Naive B cell (primary cell): ENCODE measurements around the gene NSMF. TPM values are rescaled to one million over a fixed set of nuclear protein-coding genes. Genes with fewer than 3 reads are reported as not detected.
A peak's percentile ranks its signal among the peaks of the same experiment; 100 is the strongest.

Experiments used
- ATAC-seq, 2 donors: fragments of 150-1000 bp; cut with Tn5 transposase; 2 replicates each; pipeline ENCODE4 v1.10.0; 2021; ENCODE audit warnings: low read depth in 2 of 2, mild to moderate bottlenecking in 2 of 2, moderate library complexity in 2 of 2
- DNase-seq: peaks from one replicate; pipeline ENCODE4 v3.0.0; 2022
- H3K27ac Mint-ChIP-seq, 6 donors: one replicate each; pipeline ENCODE4 v1.8.0; 2020 to 2022; ENCODE audit warnings: mild to moderate bottlenecking in 6 of 6, mixed read lengths in 6 of 6, moderate library complexity in 5 of 6, inconsistent platforms in 2 of 6
- H3K27me3 Mint-ChIP-seq, 3 donors: one replicate each; pipeline ENCODE4 v1.8.0; 2021 to 2022; ENCODE audit warnings: mixed read lengths in 3 of 3, mild to moderate bottlenecking in 1 of 3
- H3K36me3 Mint-ChIP-seq, 2 donors: one replicate each; pipeline ENCODE4 v1.8.0; 2020 to 2022; ENCODE audit warnings: mixed read lengths in 2 of 2, inconsistent platforms in 1 of 2, mild to moderate bottlenecking in 1 of 2
- H3K4me1 Mint-ChIP-seq, 3 donors: one replicate each; pipeline ENCODE4 v1.8.0; 2020 to 2022; ENCODE audit warnings: mixed read lengths in 3 of 3, inconsistent platforms in 1 of 3, mild to moderate bottlenecking in 1 of 3, moderate library complexity in 1 of 3
- H3K4me3 Mint-ChIP-seq, 8 donors: one replicate each; pipeline ENCODE4 v1.8.0; 2020 to 2022; ENCODE audit warnings: mild to moderate bottlenecking in 8 of 8, mixed read lengths in 8 of 8, moderate library complexity in 8 of 8, inconsistent platforms in 2 of 8
- H3K9me3 Mint-ChIP-seq, 7 donors: one replicate each; pipeline ENCODE4 v1.8.0; 2020 to 2022; ENCODE audit warnings: mixed read lengths in 7 of 7, mild to moderate bottlenecking in 5 of 7, inconsistent platforms in 2 of 7, moderate library complexity in 1 of 7
- polyA plus RNA-seq, 6 donors: library from polyadenylated mRNA; unstranded; fragments of 300-500 nt; fragmentation: Illumina TruSeq; gene quantifications; one replicate each; pipeline ENCODE4 v1.2.3, GENCODE V29; 2021; ENCODE audit warnings: low read depth in 6 of 6

Gene NSMF
- polyA plus RNA-seq, 6 donors from 2014 or later = 2.7 to 7.6 (median 3.7) TPM; not detected in 1

DNA sequence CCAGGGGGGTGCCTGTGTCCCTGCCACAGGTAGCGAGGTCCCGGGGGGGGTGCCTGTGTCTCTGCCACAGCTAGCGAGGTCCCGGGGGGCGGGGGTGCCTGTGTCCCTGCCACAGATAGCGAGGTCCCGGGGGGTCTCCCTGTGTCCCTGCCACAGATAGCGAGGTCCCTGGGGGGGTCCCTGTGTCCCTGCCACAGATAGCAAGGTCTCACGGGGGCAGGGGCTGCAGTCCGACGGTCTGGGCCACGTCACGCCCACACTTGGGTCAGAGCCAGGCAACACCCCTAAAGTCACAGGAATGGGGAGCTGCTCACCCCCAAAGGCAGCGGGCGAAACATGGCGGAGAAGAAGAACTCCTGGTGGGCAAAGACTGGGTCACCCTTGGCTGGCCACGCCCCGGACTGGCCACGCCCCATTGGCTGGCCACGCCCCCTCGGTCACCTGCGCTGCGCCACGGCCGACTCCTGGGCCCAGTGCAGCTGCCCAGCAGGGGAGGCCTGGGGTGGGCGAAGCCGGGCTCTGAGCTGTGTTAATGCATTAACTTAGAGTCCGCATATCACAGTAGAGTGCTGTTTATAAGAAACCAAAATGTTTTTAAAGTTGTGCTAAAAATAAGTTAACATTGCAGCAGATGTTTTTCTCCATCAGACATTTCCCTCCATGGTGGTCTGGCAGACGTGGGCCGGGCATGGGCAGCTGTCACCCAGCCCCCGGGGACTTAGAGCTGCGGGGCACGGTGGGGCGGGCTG lies 29.0 kb downstream of the NSMF start:
- ATAC-seq (peak; percentile 64 to 68), DNase-seq (peak; percentile 50)
- Mint-ChIP-seq H3K4me1 (peaks cover 2 to 11% (median 3%) of the 10 kb centered on the region in 3 donors), H3K9me3 (no peaks in the 10 kb centered on the region), H3K27ac (no peak overlapping the region), H3K4me3 (peak overlapping the region in 2 of 8 donors; percentile 39 to 52), H3K27me3 (peaks cover 0 to 4% (median 0%) of the 10 kb centered on the region in 3 donors), H3K36me3 (no peaks in the 10 kb centered on the region)

DNA sequence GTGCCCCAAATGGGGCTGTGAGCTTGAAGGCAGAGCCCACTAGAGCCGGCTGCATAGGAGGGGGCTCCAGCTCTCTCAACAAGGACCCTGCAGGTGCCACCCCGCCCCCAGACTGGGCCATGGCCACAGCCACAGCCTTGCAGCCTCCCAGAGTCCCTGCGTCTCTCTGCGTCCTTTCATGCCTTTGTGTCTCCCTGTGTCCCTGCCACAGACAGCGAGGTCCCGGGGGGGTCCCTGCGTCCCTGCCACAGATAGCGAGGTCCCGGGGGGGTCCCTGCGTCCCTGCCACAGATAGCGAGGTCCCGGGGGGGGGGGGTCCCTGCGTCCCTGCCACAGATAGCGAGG lies 29.6 kb downstream of the NSMF start:
- no peak for DNase-seq
- peak; percentile 11 to 17 for ATAC-seq
- Mint-ChIP-seq H3K36me3 (no peaks in the 10 kb centered on the region), H3K9me3 (no peaks in the 10 kb centered on the region), H3K27me3 (peaks cover 0 to 4% (median 0%) of the 10 kb centered on the region in 3 donors), H3K4me1 (peaks cover 8 to 14% (median 9%) of the 10 kb centered on the region in 3 donors), H3K4me3 (peak overlapping the region in 4 of 8 donors; percentile 23 to 50 (median 44)), H3K27ac (no peak overlapping the region)

GRCh38 chr9:137428841-137429545 lies 30.1 kb downstream of the NSMF start:
- Mint-ChIP-seq H3K9me3 (no peaks in the 10 kb centered on the region), H3K27ac (peak overlapping the region in 1 of 6 donors; percentile 65), H3K36me3 (no peaks in the 10 kb centered on the region), H3K4me1 (peaks cover 9 to 19% (median 12%) of the 10 kb centered on the region in 3 donors), H3K4me3 (peak overlapping the region in 4 of 8 donors; percentile 15 to 70 (median 40)), H3K27me3 (peaks cover 0 to 4% (median 0%) of the 10 kb centered on the region in 3 donors)
- ATAC-seq (peak; percentile 28 to 29), DNase-seq (no peak)

GRCh38 chr9:137428311-137428630 lies 30.9 kb downstream of the NSMF start:
- no peak overlapping the region for H3K27ac Mint-ChIP-seq
- H3K4me3 Mint-ChIP-seq = peak overlapping the region in 1 of 8 donors; percentile 26
- H3K27me3 Mint-ChIP-seq = peaks cover 0 to 4% (median 0%) of the 10 kb centered on the region in 3 donors
- peaks cover 9 to 19% (median 12%) of the 10 kb centered on the region in 3 donors for H3K4me1 Mint-ChIP-seq
- DNase-seq (no peak), ATAC-seq (no peak)
- no peaks in the 10 kb centered on the region for H3K9me3 Mint-ChIP-seq
- H3K36me3 Mint-ChIP-seq = no peaks in the 10 kb centered on the region

GRCh38 chr9:137427454-137428310 lies 31.5 kb downstream of the NSMF start:
- H3K9me3 Mint-ChIP-seq = no peaks in the 10 kb centered on the region
- H3K27ac Mint-ChIP-seq = no peak overlapping the region
- no peak for ATAC-seq
- DNase-seq = no peak
- no peaks in the 10 kb centered on the region for H3K36me3 Mint-ChIP-seq
- H3K4me1 Mint-ChIP-seq = peaks cover 9 to 19% (median 12%) of the 10 kb centered on the region in 3 donors
- H3K27me3 Mint-ChIP-seq = peaks cover 0 to 4% (median 0%) of the 10 kb centered on the region in 3 donors
- H3K4me3 Mint-ChIP-seq = peak overlapping the region in 2 of 8 donors; percentile 21 to 26

GRCh38 chr9:137426018-137426681 lies 33.0 kb downstream of the NSMF start:
- H3K27ac Mint-ChIP-seq = peak overlapping the region in 2 of 6 donors; percentile 20 to 38
- DNase-seq = no peak
- H3K27me3 Mint-ChIP-seq = peaks cover 0 to 3% (median 0%) of the 10 kb centered on the region in 3 donors
- H3K4me1 Mint-ChIP-seq = peaks cover 12 to 23% (median 19%) of the 10 kb centered on the region in 3 donors
- H3K4me3 Mint-ChIP-seq = peak overlapping the region in 1 of 8 donors; percentile 12
- no peak for ATAC-seq
- H3K9me3 Mint-ChIP-seq = no peaks in the 10 kb centered on the region
- H3K36me3 Mint-ChIP-seq = no peaks in the 10 kb centered on the region

- H3K27ac Mint-ChIP-seq = peak overlapping the region in 2 of 6 donors; percentile 47 to 65
- DNase-seq (no peak), ATAC-seq (peak; percentile 57 to 60)
- H3K36me3 Mint-ChIP-seq = no peaks in the 10 kb centered on the region
- H3K27me3 Mint-ChIP-seq = no peaks in the 10 kb centered on the region
- H3K4me3 Mint-ChIP-seq = peak overlapping the region; percentile 73 to 83 (median 78)
- H3K9me3 Mint-ChIP-seq = no peaks in the 10 kb centered on the region
- H3K4me1 Mint-ChIP-seq = peaks cover 9 to 21% (median 10%) of the 10 kb centered on the region in 3 donors
Observed at GRCh38 chr9:137423514-137424291, 35.4 kb downstream of the NSMF start.

DNA sequence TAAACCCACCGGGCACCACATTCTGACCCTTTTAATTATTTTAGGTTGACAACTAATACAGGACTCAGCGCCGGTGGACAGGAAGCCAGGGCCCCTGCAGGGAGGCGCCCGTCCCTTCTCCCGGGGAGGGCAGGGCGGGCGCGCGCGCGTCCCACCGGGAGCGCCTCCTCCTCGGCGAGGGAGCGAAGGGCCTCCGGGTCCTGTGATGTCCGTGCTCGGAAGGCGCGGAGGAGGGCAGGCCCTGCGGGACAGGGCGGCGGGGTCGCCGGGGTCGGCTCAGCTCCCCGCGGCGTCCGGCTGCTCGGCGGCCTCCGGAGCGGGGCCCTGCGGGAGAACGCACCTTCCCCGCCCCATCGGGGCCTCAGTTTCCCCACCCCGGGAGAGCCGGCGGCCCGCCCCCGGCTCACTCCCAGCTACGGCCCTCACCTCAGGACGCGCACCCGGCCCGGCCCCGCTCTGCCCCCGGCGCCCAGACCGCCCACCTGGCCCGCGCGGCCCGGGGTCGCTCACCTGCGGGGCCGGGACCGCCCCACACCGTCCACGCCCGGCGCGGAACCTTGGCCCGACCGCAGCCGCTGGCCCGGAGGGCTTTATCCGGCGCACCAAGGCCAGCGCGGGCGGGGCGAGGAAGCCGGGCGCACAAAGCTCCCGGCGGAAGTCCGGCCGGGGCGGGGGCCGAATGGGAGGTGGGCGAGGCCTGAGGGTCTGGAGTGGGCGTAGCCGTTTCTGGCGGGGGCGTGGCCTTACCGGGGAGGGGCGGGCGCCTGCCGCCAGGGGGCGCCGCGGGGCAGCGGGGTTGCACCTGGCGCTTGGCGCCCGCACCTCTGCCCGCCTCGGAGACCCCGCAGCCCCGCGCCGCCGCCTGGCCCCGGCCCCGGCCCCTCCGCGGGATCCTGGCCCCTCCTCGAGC lies 36.3 kb downstream of the NSMF start, which contains the start of the genes EXD3 and NOXA1:
Gene EXD3, minus strand, starts transcription at position 559 of the 910 bp plus-strand sequence. CDS start 27,805 bp downstream, outside the sequence.
Gene NOXA1, plus strand, starts transcription at position 790 of the 910 bp plus-strand sequence. CDS start 137 bp downstream, outside the sequence.
- Mint-ChIP-seq H3K27me3 (no peaks in the 10 kb centered on the region), H3K4me3 (peak within 1 kb of the TSS; percentile 78 to 92 (median 86)), H3K4me1 (peaks cover 8 to 21% (median 9%) of the 10 kb centered on the region in 3 donors), H3K36me3 (no peaks in the 10 kb centered on the region), H3K9me3 (no peaks in the 10 kb centered on the region), H3K27ac (peak within 1 kb of the TSS in 4 of 6 donors; percentile 16 to 65 (median 48))
- DNase-seq (peak; percentile 93), ATAC-seq (peak; percentile 90 to 94)

DNA sequence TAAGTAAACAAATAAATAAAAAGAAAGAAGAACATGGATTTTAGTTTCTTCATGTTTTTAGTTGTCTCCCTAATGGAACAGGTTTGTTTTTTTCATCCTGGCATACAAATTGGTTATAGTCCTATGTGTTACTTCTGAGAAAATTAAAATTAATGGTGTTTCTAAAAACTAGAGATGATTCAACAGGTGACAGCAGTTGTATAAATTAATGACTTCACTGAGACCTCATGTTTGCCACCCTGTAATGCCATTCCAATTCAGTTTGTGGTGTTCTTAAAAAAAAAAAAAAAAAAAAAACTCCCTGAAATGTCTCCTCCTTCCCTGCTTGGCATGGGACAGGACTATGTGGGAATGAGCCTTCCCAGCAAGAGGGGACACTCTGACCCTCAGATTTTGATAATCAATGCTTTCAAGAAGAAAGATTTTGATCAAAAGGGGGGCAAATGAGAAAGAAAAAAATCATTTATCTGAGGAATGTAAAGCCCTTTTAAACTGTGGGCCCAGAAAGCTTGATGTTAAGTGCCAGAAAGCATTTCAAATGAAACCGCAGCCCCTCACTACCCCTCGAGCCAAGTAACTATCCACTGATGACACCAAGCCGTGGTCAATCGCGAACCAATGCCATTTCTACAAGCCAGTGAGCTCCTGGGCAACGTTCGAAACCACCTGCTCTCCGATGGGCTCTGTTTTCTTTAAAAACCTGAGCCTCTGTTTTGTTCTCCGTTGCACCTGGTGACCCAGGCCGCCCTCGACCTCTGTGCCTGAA lies 37.1 kb downstream of the NSMF start:
- no peak for ATAC-seq
- Mint-ChIP-seq H3K4me1 (peaks cover 8 to 21% (median 9%) of the 10 kb centered on the region in 3 donors), H3K27me3 (no peaks in the 10 kb centered on the region), H3K27ac (peak overlapping the region in 4 of 6 donors; percentile 16 to 54 (median 28)), H3K4me3 (peak overlapping the region; percentile 78 to 92 (median 86)), H3K36me3 (no peaks in the 10 kb centered on the region), H3K9me3 (no peaks in the 10 kb centered on the region)
- DNase-seq = no peak

- DNase-seq = no peak
- H3K27me3 Mint-ChIP-seq = no peaks in the 10 kb centered on the region
Observed at GRCh38 chr9:137417161-137418021, 41.7 kb downstream of the NSMF start.

More at GRCh38 chr9:137417161-137418021, 41.7 kb downstream of the NSMF start:
- H3K27ac Mint-ChIP-seq = peak overlapping the region in 1 of 6 donors; percentile 34
- no peaks in the 10 kb centered on the region for H3K9me3 Mint-ChIP-seq
- peak in 1 of 2 donors; percentile 66 for ATAC-seq
- H3K4me3 Mint-ChIP-seq = peak overlapping the region; percentile 41 to 80 (median 66)
- H3K36me3 Mint-ChIP-seq = no peaks in the 10 kb centered on the region
- peaks cover 10 to 32% (median 14%) of the 10 kb centered on the region in 3 donors for H3K4me1 Mint-ChIP-seq
